ENCODE data around the gene ADSL.
"Not testable (repeated sequence)": the region's sequence is repeated elsewhere in the genome, so short reads cannot be mapped to it uniquely, and the experiment has no call there.

Gene ADSL

DNA sequence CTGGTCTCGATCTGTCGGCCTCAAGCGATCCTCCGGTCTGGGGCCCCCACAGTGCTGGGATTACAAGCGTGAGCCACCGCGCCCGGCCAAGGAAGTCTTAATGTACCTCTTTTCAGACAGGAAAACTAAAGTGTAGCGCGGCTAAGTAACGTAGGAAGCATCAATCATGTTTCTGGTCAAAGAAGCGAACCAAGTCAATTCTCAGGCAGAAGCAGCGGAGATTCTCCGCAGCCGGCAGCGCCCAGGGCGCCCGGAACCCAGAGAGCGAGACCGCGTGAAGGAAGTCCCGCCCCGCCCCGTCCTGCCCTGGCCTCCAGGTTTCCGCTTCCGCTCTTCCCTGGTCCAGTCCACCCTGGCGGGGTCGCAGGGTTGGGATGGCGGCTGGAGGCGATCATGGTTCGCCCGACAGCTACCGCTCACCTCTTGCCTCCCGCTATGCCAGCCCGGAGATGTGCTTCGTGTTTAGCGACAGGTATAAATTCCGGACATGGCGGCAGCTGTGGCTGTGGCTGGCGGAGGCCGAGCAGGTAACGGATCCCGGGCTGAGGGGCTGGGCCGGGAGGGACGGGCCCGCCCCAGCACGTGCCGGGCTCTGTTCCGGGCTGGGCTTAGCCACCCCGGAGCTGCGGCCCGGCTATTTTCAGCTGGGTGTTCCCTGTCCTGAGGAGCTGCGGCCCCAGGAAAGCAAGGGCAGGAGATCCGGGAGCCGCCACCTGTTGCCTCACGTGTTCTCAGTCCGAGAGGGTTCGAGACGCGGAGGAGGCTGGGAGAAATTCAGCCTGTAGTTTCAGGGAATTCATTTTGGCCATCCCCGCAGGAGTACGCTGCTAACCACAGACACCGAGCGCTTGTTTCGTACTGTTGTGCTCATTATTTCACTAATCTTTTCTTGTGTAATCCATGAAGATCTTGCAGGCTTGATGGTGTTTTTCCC lies at the start of gene ADSL:
ADSL (plus strand) TSS at position 316 of the 934 bp plus-strand sequence; CDS start at position 375, 59 bp downstream.
- ATAC-seq = peak; percentile 95
- peak; percentile 92 for DNase-seq

DNA sequence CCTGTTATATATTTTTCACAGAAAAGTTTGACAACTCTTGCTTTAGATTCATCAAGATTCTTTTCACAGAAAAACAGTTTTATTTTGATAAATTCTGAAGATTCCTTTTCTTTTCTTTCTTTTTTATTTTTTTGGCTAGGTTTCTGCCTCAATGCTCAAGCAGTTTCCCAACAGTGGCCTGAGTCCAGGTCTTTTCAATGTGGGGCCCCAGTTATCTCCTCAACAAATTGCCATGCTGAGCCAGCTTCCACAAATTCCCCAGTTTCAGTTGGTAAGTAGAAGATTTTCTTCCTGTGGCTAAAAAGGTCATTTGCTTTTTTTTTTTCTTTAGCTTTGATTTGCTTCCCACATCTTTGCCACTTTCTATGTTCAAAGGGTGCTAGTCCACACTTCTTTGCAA lies 46.0 kb upstream of the ADSL start:
- no peak for DNase-seq
- no peak for ATAC-seq

DNA sequence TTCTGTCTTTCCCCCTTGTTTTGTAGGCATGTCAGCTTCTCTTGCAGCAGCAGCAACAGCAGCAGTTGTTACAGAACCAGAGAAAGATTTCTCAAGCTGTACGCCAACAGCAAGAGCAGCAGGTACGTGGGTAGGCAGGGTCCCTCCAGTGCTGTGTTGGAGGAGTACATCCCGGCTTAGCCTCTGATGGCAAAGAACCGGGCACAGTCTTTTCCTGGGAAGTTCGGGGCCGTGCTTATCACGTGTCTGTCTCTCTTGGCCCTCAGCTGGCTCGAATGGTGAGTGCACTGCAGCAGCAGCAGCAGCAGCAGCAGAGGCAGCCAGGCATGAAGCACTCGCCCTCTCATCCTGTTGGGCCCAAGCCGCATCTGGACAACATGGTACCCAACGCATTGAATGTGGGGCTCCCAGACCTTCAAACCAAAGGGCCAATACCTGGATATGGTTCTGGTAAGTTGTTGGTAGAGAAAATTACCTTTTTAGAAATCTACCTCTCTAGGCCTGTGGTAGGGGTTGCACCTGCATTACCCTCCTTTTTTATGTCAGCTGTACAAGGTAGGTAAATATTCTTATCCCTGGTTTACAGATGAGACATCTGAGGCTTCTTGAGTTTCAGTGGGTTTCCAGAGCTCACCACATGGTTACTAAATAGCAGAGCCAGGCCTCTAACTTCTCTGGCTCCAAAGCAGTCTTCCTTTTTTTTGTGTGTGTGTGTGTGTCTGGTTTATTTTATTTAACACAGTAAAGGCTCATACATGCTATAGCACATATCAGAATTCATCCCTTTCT lies 45.2 kb upstream of the ADSL start:
- DNase-seq = no peak
- peak; percentile 46 for ATAC-seq

DNA sequence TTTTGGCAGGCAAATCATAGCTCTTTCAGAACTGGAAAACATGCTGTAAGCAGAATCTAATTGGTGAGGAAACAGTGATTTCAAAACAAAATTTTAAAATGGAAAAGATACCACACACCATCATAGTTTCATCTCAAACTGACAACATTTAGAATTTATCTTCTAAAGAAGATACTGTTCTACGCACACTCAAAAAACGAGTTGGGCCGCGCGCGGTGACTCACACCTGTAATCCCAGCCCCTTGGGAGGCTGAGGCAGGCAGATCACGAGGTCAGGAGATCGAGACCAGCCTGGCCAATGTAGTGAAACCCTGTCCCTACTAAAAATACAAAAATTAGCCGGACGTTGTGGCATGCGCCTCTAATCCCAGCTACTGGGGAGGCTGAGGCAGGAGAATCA lies 44.2 kb upstream of the ADSL start:
- DNase-seq = no peak
- ATAC-seq = no peak

DNA sequence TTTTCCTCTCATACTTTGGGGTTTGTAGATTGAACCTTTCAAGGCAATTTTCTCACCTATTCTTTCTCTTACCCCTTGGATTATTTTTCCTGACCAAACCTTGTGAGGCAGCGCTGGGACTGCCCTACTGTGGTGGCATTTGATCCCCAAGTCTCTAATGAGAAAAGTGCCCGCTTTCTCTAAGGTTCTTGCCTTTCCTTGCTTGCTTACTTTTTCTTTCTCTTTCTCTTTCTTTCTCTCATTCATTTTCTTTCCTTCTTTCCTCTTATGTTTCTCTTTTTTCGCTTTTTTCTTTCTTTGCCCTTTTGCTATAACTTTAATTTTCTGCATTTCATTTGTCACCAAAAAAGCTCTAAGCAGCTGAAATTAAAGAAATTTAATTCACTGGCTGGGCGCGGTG lies 40.7 kb upstream of the ADSL start:
- ATAC-seq = no peak
- no peak for DNase-seq

DNA sequence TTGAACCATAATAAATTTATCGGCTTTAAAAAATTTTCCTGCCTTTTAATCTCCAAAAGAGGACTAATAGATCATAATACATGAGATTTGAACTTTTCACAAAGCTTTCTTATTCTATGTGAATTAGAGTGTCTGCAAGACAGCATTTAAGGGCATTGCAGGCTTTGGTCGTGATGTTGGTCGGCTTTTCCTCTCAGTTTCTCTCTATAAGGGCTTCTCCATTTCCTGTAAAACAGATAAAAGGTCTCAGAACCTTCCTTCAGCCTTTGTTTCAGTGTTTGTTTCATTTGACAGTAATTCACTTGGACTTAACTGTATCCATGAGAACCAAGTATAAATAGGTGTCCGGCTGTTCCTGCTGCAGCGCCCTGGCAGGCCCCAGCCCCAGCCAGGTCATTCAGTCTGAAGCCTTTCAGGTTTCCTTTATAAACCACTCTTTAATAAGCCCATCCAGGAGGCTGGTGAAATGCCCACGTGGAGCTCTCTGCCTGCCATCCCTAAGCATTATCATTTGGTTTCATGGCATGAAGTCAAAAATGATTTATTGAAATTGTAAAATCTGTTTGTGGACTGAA lies 37.2 kb upstream of the ADSL start:
- no peak for DNase-seq
- no peak for ATAC-seq

DNA sequence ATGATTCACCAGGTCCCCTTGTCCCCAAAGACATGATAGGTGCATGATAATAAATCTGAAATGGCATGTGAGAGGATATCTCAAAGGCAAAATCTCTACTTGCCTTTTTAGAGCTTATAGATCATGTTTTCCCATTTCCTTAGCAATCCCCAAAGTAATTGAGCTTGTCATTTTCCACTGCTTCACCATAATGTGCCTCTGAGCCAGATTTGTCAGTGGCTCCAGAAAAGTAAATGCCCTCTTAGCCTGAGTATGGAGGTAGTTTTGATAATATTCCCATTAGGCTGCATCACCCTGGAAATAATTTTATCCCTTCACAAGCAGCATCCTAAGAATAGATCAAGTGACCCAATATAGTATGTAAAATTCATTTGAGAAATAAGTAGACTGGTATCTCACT lies 36.7 kb upstream of the ADSL start:
- DNase-seq (no peak), ATAC-seq (no peak)

DNA sequence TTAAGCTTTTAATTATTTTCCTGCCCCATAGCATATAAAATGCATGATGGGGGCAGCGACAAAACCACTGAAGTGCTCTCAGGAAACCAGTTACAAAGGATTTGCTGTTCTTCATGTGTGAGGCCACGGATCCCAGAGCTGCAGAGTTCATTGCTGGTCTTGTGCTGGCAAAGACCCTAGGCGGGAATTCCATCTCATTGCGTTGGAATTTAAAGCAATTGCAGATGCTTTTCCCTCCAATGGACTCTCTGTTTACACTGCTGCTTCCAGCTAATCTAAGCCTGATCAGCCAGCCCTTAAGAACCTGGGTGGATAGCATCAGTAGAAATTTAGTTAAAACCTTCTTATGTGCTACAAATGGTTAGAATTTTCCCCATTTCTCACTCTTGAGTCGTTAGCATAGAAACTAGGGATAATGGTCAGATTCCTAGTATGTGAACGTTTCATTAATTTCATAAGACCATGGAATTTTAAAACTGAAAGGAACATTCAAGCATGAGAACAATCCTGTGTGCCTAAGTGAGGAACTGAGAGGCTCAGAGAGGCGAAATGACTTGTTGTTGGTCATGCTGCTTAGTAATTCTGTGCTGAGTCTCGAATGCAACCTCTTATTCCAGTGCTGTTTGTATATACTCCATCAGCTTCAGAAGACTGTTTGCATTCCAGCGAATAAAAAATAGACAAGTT lies 36.1 kb upstream of the ADSL start:
- DNase-seq (no peak), ATAC-seq (no peak)

DNA sequence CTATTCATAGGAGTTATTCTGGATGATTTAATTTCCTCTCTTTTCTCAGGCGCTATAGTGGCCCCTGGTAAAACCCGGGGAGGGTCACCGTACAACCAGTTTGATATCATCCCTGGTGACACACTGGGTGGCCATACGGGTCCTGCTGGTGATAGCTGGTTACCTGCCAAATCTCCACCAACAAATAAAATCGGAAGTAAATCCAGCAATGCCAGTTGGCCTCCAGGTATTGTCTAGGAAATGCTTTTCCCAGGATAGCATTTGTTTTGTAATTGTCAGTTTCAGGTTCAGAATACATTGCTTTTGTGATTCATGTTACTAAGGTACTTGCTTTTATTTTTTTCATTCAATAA lies 35.6 kb upstream of the ADSL start:
- ATAC-seq (no peak), DNase-seq (no peak)

DNA sequence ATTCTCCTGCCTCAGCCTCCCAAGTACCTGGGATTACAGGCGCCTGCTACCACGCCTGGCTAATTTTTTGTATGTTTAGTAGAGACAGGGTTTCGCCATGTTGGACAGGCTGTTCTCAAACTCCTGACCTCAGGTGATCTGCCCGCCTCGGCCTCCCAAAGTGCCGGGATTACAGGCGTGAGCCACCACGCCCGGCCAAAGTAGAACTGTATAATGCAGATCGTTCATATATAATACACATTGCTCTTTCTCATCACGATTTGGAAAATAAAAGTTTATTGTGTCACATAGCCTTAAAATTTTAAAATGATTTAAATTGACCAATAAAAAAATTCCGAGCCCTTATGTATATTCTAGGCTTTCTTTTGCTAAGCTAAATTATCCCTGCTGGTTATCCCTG lies 34.7 kb upstream of the ADSL start:
- DNase-seq, ATAC-seq: not testable (repeated sequence)

DNA sequence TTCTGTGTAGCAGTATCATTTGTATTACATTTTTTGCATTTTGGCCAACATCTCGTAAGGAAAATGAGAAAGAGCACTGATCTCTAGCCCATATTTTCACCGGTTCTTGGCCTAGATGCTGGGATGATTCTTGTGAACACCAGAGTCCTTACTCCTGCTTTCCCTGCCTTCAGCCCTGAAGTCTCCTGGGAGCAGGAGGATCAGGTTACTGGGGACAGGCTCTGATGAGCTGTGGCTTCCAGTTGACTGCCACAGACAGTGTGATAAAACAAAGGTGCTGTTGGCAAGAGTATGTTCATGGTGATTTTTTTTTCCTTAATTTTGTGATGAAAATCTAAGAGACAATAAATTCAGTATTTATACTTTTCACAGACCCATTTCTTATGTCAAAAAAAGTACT lies 34.2 kb upstream of the ADSL start:
- no peak for DNase-seq
- ATAC-seq = no peak

DNA sequence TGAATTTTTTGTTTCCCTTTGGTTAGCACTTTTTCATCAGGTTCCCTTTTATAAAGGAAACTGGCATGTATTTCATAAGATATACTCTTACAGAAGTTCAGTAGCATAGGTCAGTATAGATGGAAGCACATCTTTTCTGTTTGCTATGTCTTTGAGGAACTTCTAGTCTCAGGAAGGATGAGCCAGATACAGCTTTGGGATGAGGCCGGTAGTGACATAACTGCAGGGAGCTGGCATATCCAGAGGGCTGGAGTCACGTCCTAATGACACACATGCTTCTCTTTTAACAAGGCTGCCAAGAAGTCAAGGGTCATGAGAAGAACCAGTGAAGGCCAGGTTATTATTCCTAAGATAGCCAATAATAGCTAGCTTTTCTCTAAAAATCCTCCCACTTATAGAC lies 33.3 kb upstream of the ADSL start:
- DNase-seq (no peak), ATAC-seq (no peak)

DNA sequence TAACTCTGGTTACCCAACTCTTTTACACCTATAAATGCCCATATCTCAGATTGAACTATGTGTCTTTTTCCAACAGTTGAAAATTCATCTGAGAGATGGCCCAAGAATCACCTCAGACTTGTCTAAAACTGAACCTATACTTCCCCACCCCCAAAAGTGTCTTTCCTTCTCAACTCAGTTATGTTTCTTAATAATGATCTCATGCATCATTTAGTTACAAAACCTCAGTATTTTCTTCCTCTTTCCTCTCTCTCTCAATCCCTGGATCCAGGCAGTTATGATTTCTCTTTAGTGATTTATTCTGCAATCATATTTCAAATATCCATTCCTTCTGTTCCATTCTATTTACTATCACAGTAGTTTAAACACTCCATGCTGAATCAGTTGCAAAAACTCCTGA lies 32.3 kb upstream of the ADSL start:
- ATAC-seq (no peak), DNase-seq (no peak)

DNA sequence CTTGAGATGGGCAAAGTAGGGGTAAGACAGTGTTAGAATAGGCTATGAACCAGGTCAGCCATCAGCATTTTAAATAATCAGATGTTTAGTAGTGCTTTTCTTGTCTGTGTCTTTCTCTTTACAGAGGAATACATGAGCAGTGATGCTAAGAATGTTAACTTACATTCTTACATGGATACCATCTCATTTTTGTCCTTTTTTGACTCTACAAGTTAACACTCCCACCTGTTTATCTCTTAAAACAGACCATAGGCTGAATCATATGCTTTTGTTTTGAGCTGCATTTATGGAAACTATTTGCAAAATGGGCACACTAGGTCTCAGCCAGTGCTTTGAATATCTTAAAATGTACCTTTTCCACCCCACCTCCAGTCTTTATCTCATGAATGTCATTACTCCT lies 25.6 kb upstream of the ADSL start:
- DNase-seq = no peak
- no peak for ATAC-seq

DNA sequence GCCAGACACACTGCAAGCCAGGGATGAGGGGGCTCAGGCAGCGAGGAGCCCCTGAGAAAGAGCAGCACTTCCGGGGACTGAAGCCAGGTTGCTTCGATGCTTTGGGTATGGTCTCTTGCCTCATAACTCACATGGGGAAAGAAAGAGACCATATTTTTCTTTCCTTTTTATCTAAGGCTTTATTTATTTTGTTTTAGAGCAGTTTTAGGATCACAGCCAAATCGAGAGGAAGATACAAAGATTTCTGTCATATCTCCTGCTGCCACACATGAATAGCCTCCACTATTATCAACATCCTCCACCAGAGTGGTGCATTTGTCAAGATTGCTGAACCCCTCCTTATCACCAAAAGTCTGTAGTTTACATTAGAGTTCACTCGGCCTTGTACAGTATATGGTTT lies 24.3 kb upstream of the ADSL start:
- ATAC-seq (no peak), DNase-seq (no peak)

DNA sequence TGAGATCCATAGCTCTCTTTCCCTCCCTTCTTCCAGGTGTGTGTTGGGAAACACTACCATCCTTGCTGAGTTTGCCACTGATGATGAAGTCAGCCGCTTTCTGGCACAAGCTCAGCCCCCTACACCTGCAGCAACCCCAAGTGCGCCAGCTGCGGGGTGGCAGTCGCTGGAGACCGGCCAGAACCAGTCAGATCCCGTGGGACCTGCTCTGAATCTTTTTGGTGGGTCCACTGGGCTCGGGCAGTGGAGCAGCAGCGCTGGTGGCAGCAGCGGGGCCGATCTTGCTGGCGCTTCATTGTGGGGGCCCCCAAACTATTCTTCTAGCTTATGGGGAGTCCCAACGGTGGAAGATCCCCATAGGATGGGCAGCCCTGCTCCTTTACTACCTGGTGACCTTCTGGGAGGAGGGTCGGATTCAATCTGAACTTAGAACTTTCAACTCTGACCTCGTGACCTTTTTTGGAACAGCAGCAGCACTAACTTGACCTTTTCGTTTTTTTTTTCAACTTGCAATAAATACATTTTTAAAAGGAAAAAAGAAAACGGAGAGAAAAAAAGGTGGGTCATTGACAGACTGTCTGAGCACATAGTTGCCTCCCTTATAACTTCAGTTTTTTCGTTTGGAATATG lies 23.4 kb upstream of the ADSL start:
- DNase-seq = no peak
- no peak for ATAC-seq

DNA sequence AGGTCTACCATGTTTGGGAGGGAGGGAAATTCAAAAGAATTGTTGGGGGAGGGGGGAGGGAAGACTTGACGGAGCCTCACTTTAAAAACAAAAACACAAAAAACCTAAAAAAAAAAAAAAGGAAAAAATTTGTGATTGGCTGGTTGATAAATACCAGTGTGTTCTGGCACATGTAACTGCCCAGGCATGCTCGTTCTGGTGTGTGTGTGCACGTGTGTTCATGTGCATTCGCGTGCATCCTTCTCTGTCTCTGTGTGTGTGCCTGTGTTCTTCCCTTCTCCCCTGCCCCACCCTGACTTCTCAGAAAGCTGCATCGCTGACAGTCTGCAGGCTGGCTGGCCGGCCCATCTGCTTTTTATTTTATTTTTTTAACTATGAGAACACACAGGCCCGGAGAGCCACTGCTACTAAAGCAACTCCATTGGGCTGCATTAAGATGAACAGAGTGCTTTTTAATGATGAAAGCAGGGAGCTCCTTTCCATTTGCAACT lies 22.6 kb upstream of the ADSL start:
- ATAC-seq (no peak), DNase-seq (no peak)

DNA sequence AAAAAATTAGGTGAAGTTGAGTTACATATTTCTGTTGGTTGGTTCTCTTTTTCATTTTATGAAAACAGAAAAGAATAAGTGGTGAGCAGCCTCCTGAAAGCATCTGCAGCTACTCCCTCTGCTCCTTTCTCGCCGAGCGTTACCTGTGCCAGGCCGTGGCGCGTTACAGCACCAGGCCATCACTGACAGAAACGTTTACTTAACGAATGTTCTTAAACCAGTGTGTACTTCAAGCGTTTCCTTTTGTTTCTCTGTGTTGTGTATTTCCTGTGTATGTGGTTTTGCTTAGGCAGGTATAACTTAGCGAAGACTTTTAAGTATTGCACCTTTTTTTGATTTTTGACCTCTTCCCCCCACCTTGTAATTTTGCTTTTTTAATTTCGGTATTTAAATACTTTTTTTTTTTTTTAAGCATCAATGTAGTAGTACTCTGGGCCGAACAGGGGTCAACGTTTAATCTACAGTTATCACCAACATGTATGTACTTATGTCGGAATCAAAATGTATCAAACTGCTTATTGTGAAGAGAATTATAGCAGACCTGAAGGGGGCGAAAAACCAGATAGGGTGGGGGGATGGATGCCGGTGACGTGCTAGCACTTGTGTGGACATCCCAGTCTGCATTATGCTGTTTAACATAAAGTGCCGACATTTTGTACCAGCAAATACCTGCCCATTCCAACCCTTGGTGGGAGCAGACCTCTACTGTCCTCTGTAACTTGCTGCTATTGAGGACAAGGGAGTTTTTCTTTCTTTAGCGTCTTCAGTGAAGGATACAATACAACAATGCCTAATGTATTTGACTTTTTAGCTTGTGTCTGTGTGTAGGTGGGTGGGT lies 21.6 kb upstream of the ADSL start:
- ATAC-seq = peak; percentile 52
- DNase-seq = peak; percentile 47

DNA sequence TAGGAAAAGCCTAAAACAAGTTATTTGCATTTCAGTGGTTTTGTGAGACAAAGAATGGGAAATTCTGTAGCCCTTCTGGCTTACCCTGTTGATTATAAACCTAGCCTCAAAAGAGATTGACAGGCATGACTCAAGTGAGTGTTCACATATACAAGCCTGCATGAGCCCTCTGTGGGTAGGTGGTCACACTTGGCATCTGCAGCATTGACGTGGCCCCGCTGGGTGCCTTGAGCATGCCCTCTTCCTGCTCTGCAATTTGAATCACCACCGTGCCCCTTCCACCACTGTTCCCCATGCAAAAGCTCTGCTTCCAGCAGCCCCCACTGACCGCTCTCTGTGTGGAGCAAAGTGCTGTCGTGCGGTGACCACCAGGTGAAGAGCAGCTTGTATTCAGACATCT lies 21.0 kb upstream of the ADSL start:
- ATAC-seq = peak; percentile 98
- DNase-seq = peak; percentile 78

DNA sequence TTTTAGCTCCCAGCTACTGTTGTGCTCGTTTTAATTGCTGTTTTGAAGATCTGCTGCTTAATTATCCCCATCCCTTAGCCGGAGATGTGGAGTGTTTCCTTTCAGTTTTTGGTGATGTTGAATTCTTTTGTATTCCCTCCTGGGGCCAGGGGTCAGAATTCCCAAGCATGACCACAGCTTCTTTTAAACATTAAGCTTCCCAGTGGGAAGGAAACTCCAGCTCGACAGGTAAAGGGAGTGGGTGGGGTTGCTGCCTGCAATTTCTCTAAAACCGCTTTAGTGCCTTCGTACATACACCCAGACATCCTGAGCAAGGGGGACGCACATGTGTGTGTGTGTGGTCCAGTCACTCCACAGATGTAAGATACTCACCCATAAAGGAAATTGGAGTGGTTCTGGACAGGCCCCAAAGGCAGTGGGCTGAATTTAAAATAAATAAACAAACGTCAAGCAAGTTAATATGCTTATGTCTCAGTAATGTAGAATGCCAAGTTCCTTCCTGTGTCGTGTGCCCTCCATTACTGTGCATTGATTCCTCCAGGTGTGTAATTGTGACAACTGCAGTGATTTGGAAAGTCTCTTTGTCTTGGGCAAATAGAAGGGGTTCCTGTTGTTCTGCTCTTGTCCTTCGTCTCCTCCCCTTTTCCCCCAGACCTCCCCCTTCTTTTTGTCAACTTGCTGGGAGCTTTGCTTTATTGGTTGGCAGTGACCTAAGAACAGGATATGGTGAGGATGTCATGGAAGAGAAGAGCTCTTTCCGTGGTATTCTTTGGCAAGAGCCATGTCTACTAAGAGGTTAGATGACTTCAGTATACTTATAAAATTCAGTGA lies 19.2 kb upstream of the ADSL start:
- DNase-seq = no peak
- ATAC-seq = no peak

Measured in stimulated activated naive CD8-positive, alpha-beta T cell treated with anti-CD3 and anti-CD28 coated beads, Interleukin-15, Interleukin-2, amounts not matched to agents 100 U/mL and 50 U/mL, for 24 hours (primary cell).